ENCODE results near the gene GPC5.

GPC5 gene

DNA sequence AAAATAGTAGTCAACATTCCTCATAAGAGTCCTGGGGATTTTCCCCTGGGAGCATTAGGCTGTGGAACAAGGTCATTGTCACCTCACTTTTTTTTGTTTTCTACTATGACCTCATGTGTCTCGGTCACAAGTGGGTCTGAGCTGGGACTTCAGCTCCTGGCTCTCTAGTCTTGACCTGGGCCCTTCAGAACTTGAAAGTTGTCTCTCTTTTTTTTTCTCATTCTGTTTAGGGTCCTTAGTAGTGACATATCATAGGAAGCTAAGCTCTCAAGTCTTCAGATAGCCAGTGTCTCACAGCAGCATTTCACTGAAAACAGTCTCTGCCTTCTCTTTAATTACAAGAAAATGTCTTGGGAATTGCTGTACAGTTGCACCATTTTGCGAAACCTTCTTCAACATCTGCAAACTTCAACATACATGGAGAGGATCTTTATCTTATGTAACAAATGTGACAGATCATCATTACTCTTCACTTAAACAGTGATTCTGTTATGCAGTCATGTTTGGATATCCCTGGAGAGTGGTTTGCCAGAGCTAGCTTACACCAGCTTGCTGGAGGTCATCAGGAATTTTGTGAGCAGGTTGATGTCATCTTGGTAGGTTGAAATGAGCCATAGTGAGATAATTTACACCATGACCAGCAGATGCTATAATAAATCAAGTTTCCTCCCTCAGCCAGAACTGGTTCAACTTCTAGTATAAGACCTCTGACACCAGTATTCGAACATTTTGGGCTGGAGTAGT, 131.5 kb downstream of the GPC5 start:
- no peaks in the 10 kb centered on the region for H3K36me3 Mint-ChIP-seq
- ATAC-seq: no peak
- no peaks in the 10 kb centered on the region for H3K4me1 Mint-ChIP-seq
- no peak overlapping the region for H3K4me3 Mint-ChIP-seq
- no peaks in the 10 kb centered on the region for H3K27me3 Mint-ChIP-seq
- peaks cover 15% of the 10 kb centered on the region for H3K9me3 Mint-ChIP-seq
- no peak overlapping the region for H3K27ac Mint-ChIP-seq

DNA sequence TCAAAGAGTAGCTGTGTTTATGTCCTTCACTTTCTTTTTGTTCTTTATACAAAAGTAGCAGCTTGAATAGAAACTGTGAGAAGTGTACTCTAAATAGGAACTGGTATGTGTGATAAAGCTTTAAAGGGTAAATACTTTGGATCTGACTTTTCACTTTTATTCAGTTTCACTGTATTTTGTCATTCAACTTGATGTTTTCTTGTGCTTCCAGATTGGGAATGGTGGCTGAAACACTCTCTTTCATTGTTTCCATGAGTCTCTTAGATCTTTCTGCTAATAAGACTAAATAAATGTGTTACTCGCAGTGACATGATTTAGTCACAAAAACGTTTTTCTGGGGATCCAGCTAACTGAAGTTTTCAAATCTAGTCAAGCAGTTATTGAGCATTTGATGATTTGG, 133.2 kb downstream of the GPC5 start:
- ATAC-seq: no peak
- H3K36me3 Mint-ChIP-seq: no peaks in the 10 kb centered on the region
- H3K4me1 Mint-ChIP-seq: no peaks in the 10 kb centered on the region
- no peaks in the 10 kb centered on the region for H3K27me3 Mint-ChIP-seq
- H3K9me3 Mint-ChIP-seq: peaks cover 13% of the 10 kb centered on the region
- no peak overlapping the region for H3K27ac Mint-ChIP-seq
- no peak overlapping the region for H3K4me3 Mint-ChIP-seq

DNA sequence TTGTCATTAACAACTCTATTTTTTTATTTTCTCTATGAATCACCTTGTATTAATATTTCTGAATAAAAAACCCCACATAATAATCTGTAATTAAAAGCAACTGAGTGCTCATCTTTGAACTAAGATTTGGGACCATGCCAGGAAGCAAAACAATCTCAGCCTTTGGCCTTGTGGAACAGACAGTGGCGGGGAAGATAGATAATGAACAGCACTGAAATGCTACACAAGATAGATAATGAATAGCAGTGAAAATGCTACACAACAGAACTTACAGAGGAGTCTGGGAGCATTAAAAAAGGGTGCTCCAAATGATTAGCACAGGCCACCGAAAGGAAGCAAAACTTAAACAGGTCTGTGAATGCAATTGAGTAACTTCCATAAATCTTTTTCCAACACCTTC, 134.9 kb downstream of the GPC5 start:
- Mint-ChIP-seq H3K4me1 (no peaks in the 10 kb centered on the region), H3K27ac (no peak overlapping the region), H3K27me3 (no peaks in the 10 kb centered on the region), H3K4me3 (no peak overlapping the region), H3K36me3 (no peaks in the 10 kb centered on the region), H3K9me3 (peaks cover 6% of the 10 kb centered on the region)
- ATAC-seq: no peak

DNA sequence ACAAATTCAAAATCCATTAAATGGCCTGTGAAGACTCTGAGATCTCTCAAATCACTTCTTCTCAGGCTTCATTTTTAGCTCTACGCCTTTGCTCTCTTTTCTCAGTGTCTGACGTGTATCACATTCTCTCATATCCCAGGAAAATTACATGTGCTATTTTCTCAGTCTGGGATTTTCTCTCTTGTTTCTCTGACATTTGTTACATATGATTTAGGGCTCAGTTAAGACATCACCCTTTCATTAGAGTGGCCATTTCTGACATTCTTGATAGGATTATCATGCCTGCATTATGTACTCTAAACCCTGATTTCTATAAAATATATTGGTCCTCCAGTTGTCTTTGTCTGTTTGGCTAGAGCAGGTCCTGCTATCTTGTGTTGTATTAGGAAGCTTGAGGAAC, 136.6 kb downstream of the GPC5 start:
- H3K27ac Mint-ChIP-seq: no peak overlapping the region
- no peaks in the 10 kb centered on the region for H3K4me1 Mint-ChIP-seq
- peaks cover 3% of the 10 kb centered on the region for H3K9me3 Mint-ChIP-seq
- ATAC-seq: no peak
- H3K4me3 Mint-ChIP-seq: no peak overlapping the region
- H3K36me3 Mint-ChIP-seq: no peaks in the 10 kb centered on the region
- H3K27me3 Mint-ChIP-seq: no peaks in the 10 kb centered on the region

DNA sequence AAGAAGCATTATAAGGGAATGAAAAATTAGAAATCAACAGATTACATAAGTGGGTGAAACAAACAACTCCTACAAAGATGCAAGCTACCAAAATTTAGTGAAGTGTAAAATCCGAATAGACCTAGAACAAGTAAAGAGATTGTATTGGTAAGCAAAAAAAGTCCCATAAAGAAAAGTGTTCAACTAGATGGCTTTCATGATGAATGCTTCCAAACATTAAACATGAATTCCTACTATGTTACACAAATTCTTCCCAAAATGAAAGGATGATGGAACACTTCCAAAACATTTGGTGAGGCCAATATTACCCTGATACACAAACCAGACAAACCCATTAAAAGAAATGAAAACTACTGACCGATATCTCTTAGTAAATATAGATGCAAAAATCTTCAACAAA, 139.0 kb downstream of the GPC5 start:
- peaks cover 3% of the 10 kb centered on the region for H3K9me3 Mint-ChIP-seq
- H3K27me3 Mint-ChIP-seq: no peaks in the 10 kb centered on the region
- H3K4me1 Mint-ChIP-seq: no peaks in the 10 kb centered on the region
- H3K4me3 Mint-ChIP-seq: no peak overlapping the region
- no peaks in the 10 kb centered on the region for H3K36me3 Mint-ChIP-seq
- no peak for ATAC-seq
- no peak overlapping the region for H3K27ac Mint-ChIP-seq

DNA sequence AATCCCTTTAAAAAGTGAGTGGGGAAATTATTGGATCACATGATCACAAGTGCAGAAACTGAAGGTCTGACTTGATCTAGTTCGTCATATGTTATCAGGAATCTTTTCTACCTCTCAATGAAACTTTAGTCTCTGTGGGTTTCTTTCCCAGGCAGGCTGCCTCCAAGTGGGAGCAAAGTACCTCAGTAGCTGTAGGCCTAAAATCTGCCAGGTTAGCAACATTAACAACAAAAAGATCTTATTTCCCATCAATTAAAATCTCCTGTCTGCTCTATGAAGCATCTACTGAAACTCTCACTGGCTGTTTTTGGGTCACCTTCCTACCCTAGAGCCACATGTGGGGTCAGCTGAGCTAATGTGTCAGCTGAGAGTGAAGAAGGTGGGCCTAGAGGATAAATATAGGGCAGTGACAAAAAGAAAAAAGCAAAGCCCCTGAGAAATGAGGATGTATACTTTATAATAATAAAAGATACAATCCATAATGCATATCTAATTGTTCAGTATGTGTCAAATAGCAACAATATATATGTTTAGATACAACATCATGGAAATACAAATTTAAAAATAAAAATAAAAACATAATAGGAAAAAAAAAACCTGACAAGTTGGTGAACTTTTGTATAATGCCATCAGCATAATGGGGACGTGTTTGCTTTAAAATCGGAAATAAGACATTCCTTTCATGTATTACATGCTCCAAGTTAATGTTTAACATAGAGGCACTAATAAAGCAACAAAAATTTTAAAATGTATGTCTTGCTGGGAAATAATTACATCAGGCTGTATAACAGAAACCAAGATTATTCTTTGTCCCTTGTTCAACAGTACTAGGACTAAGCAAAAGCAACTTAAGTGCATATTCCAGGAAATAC, 141.1 kb downstream of the GPC5 start:
- H3K4me1 Mint-ChIP-seq: no peaks in the 10 kb centered on the region

DNA sequence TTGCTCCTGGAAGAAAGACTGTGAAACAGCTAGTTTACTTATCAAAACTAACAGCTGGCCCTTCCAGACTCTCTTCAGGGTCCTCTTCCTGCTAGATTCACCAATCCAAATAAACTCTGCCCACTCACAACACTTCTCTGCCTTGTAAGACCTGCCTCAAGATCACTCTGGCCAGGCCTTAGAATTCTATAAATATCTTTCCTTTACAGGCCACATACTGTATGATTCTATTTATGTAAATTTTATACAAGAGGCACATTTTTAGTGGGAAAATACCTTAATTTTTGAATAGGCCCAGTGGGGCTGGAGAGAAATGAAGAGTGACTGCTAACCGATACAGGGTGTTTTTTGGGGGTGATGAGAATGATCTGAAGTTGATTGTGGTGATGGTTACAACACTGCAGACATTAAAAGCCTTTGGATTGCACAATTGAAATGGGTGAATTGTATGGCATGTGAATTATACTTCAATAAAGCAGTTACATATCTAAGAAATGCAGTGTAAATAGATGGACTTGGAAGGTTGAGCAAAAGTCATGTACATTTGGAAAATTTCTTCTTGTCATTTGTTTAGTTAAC, 141.8 kb downstream of the GPC5 start:
- ATAC-seq: no peak
- Mint-ChIP-seq H3K4me3 (no peak overlapping the region), H3K9me3 (no peaks in the 10 kb centered on the region), H3K4me1 (no peaks in the 10 kb centered on the region), H3K27ac (no peak overlapping the region), H3K27me3 (no peaks in the 10 kb centered on the region), H3K36me3 (no peaks in the 10 kb centered on the region)

More for the DNA sequence above, 141.1 kb downstream of the GPC5 start:
- ATAC-seq: no peak
- Mint-ChIP-seq H3K36me3 (no peaks in the 10 kb centered on the region), H3K4me3 (no peak overlapping the region), H3K27me3 (no peaks in the 10 kb centered on the region), H3K9me3 (no peaks in the 10 kb centered on the region), H3K27ac (no peak overlapping the region)

DNA sequence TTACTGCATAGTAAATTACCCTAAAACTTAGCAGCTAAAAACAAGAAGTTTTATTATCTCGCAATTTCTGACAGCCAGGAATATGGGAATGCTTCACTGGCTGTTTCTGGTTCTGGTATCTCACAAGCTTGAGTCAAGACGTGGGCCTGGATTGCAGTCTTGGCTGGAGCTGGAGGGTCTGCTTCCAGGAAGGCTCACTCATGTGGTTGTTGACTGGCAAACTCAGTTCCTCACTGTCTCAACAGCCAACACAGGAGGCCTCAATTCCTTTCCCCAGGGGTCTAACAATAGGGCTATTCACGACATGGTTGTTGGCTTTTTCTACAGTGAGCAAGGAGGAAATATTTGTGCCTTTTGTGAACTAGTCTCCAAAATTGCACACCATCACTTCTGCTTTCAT, 146.3 kb downstream of the GPC5 start:
- no peaks in the 10 kb centered on the region for H3K27me3 Mint-ChIP-seq
- H3K9me3 Mint-ChIP-seq: peaks cover 6% of the 10 kb centered on the region
- H3K4me3 Mint-ChIP-seq: no peak overlapping the region
- no peaks in the 10 kb centered on the region for H3K4me1 Mint-ChIP-seq
- no peak for ATAC-seq
- no peaks in the 10 kb centered on the region for H3K36me3 Mint-ChIP-seq
- no peak overlapping the region for H3K27ac Mint-ChIP-seq

DNA sequence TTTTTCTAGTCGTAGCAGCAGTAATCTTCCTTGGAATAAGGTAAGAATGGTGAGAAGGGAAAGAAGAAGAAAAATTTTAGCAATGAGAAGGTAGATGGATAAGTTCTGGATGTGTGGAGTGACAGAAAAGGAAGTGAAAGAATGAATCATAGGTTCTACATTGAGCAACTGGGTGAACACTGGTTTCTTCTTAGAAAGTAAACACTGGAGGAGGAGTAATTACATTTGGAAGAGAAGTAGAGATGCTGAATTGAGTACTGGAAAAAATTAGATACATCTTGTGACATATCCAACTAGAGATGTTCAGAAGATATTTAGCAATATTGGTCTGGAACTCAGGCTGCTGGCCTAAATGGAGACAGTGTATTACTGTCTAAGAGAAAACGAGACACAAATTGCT, 148.5 kb downstream of the GPC5 start:
- no peak for ATAC-seq
- peaks cover 16% of the 10 kb centered on the region for H3K9me3 Mint-ChIP-seq
- no peaks in the 10 kb centered on the region for H3K4me1 Mint-ChIP-seq
- no peak overlapping the region for H3K4me3 Mint-ChIP-seq
- no peaks in the 10 kb centered on the region for H3K36me3 Mint-ChIP-seq
- no peak overlapping the region for H3K27ac Mint-ChIP-seq
- H3K27me3 Mint-ChIP-seq: no peaks in the 10 kb centered on the region

DNA sequence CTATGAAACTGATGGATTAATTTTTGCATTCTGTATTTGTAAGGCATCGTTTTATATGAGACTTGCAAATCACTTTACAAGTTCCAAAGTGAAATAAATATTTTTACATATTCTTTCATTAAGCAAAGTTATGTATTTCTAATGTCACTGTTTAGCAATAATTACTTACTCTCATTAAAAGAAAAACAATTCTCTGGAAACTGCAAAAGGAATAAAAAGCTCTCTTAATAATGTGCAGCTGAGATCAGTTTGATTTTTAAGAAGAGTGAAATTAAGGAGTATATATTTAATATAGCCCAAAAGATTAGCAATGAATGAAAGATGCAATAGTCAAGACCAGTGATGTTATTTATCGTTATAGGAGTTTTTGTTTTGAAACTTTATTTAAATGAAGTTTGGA, 155.2 kb downstream of the GPC5 start:
- no peaks in the 10 kb centered on the region for H3K36me3 Mint-ChIP-seq
- peaks cover 17% of the 10 kb centered on the region for H3K9me3 Mint-ChIP-seq
- no peak overlapping the region for H3K4me3 Mint-ChIP-seq
- H3K27me3 Mint-ChIP-seq: no peaks in the 10 kb centered on the region
- H3K4me1 Mint-ChIP-seq: no peaks in the 10 kb centered on the region
- no peak for ATAC-seq
- H3K27ac Mint-ChIP-seq: no peak overlapping the region

DNA sequence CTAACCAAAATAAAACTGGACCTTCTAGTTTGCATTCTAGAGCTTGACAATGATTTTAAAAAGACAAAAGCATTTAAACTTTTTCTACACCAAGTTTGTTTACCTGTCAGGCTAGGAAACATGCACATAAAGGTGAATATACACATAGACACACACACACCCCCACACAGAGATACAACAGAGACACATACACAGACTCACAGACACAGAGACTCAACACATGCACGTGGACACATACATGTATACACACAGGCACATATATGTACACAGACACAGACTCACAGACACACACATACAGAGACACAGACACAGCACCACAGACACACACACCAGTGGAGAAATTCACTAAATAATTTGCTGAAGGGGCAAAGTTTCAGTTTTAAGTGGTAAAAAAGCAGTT, 155.7 kb downstream of the GPC5 start:
- Mint-ChIP-seq H3K36me3 (no peaks in the 10 kb centered on the region), H3K4me1 (no peaks in the 10 kb centered on the region), H3K27me3 (no peaks in the 10 kb centered on the region), H3K9me3 (peaks cover 16% of the 10 kb centered on the region), H3K27ac (no peak overlapping the region), H3K4me3 (no peak overlapping the region)
- ATAC-seq: no peak

DNA sequence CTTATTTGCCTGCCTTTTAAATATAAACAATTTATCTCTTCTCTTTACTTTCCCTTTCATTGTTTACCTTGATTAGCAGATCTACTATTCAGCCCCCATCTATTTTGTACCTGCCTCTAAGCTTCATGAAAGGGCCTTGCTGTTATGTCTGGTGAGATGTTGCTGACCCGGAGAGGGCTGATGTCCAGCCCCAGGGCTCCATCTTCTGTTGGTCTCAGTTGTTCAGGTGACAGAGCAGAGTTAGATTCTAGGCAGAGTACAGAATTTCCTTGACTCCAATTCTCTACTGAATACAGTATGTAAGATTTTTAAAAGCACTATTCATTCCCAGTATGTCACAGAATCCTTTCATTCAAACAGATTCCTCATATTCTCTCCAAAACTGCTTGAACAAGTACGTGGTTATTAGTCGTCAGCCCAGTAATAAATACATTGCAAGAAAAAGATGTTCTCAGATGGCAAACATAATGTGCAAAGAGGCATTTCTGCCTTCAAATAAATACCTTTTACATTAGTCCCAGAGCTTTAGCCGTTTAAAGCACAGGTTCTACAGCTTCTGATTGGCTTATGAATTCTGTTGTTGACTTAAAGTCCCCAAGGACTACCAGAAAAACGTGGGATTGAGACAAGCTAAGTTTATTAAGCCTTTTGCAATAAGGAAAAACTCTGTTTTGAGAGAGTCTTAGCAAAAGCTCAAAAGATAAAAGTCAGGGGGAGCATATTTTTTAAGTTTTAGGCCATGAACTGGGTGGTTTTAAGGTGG, 159.1 kb downstream of the GPC5 start:
- H3K9me3 Mint-ChIP-seq: peaks cover 6% of the 10 kb centered on the region
- no peaks in the 10 kb centered on the region for H3K4me1 Mint-ChIP-seq
- ATAC-seq: no peak
- no peak overlapping the region for H3K27ac Mint-ChIP-seq
- H3K4me3 Mint-ChIP-seq: no peak overlapping the region
- no peaks in the 10 kb centered on the region for H3K27me3 Mint-ChIP-seq
- H3K36me3 Mint-ChIP-seq: no peaks in the 10 kb centered on the region

DNA sequence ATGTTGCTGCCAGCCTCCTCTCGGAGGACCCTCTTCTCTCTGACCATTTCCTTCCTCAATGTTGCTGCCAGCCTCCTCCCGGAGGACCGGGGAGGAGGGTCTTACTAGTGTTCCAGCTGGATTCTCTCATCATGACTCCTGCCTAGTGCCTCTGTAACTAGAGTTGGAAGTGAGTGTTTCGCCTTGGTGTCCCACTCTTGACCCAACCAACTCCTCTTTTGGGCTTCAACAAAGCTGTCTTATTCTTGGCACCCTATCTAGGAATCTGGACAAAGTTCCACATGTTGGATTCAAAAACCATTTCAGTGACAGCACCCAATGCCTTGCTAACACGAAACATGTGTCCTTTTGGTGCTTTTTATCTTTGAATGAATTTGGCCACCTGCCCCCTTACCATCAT, 165.4 kb downstream of the GPC5 start:
- ATAC-seq: no peak
- Mint-ChIP-seq H3K9me3 (no peaks in the 10 kb centered on the region), H3K27ac (no peak overlapping the region), H3K27me3 (no peaks in the 10 kb centered on the region), H3K36me3 (no peaks in the 10 kb centered on the region), H3K4me1 (no peaks in the 10 kb centered on the region), H3K4me3 (no peak overlapping the region)

DNA sequence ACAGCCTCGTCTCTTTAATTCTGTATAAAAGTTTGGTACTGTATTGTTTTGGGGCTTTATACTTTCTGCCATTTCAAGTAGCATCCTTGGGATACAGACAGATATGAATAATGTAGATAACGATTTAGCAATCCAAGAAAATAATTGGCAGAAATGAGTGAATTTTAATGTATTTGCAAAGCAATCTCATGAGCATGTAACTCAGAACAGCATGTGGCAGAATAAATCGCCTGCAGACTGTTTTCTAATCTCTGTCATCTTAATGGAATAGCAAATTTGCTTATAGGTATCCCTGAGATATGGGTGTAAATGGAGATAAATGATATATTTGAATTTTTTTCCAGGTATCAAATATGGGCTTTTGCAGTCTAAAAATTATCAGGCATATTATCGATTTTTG, 166.0 kb downstream of the GPC5 start:
- ATAC-seq: no peak
- H3K27me3 Mint-ChIP-seq: no peaks in the 10 kb centered on the region
- H3K9me3 Mint-ChIP-seq: no peaks in the 10 kb centered on the region
- no peaks in the 10 kb centered on the region for H3K4me1 Mint-ChIP-seq
- H3K4me3 Mint-ChIP-seq: no peak overlapping the region
- H3K36me3 Mint-ChIP-seq: no peaks in the 10 kb centered on the region
- H3K27ac Mint-ChIP-seq: no peak overlapping the region

DNA sequence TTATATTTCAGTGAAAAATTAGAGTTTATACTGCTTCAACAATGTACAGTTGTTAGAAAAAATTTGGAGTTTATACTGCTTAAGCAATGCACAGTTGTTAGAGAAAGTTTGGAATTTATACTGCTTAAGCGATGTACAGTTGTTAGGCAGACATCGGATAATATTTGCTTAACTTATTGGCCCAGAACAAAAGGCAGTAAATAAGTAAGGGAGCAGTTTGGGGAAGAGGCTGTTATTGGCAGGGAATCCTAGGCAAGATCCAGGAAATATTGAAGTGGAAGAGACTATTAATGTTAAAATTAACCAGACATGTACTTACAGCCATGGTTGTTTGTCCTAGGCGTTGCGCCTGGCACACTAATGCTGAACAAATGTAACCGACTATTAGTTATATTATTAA, 166.9 kb downstream of the GPC5 start:
- Mint-ChIP-seq H3K36me3 (no peaks in the 10 kb centered on the region), H3K27me3 (no peaks in the 10 kb centered on the region), H3K4me1 (no peaks in the 10 kb centered on the region), H3K4me3 (no peak overlapping the region), H3K9me3 (no peaks in the 10 kb centered on the region), H3K27ac (no peak overlapping the region)
- no peak for ATAC-seq
